Astrocyte (in vitro differentiated cells and primary cell): ENCODE results near the gene RGCC. TPM values are rescaled to one million over a fixed set of nuclear protein-coding genes. Genes with fewer than 3 reads are reported as not detected.

Experiments
- DNase-seq: peaks from one replicate; pipeline ENCODE4 v3.0.0-alpha.2; 2010; ENCODE audit warnings: low read depth
- FAIRE-seq: peaks from 2 replicates; lab custom pipeline; 2011; peaks lifted over from hg19 to GRCh38; lab: Jason Lieb, UNC
- H2AFZ ChIP-seq: 2 replicates; pipeline ENCODE4 v1.6.0; 2012; ENCODE audit warnings: low read depth, low read length, inconsistent platforms
- H3K27ac ChIP-seq: 2 replicates; pipeline ENCODE4 v1.5.1; 2011; ENCODE audit warnings: low read depth, low read length, inconsistent platforms
- H3K27me3 ChIP-seq: 2 replicates; pipeline ENCODE4 v1.6.0; 2011; ENCODE audit warnings: low read length, inconsistent platforms; ENCODE audit not compliant: insufficient read depth
- H3K36me3 ChIP-seq: 2 replicates; pipeline ENCODE4 v1.5.1; 2011; ENCODE audit warnings: low read length, inconsistent platforms; ENCODE audit not compliant: insufficient read depth
- H3K4me1 ChIP-seq: 2 replicates; pipeline ENCODE4 v1.5.1; 2011; ENCODE audit warnings: low read length, inconsistent platforms; ENCODE audit not compliant: insufficient read depth
- H3K4me2 ChIP-seq: 2 replicates; pipeline ENCODE4 v1.6.0; 2012; ENCODE audit warnings: low read length, inconsistent platforms
- H3K4me3 ChIP-seq: 2 replicates; pipeline ENCODE4 v1.5.1; 2011; ENCODE audit warnings: low read depth, mild to moderate bottlenecking, low read length, inconsistent platforms; ENCODE audit not compliant: insufficient read depth
- H3K79me2 ChIP-seq: 2 replicates; pipeline ENCODE4 v1.6.0; 2012; ENCODE audit warnings: mild to moderate bottlenecking, low read length, inconsistent platforms; ENCODE audit not compliant: insufficient read depth
- H3K9ac ChIP-seq: 2 replicates; pipeline ENCODE4 v1.6.0; 2012; ENCODE audit warnings: mild to moderate bottlenecking, low read length, inconsistent platforms
- H3K9me3 ChIP-seq: 2 replicates; pipeline ENCODE4 v1.5.1; 2012; ENCODE audit warnings: low read depth, mild to moderate bottlenecking, low read length, inconsistent platforms; ENCODE audit not compliant: insufficient read depth
- H4K20me1 ChIP-seq: 2 replicates; pipeline ENCODE4 v1.6.0; 2012; ENCODE audit warnings: low read length, inconsistent platforms; ENCODE audit not compliant: insufficient read depth
- H3K27ac Mint-ChIP-seq: one replicate; pipeline ENCODE4 v1.8.0; 2021; ENCODE audit warnings: mild to moderate bottlenecking, mixed read lengths; ENCODE audit not compliant: unreplicated experiment
- H3K27me3 Mint-ChIP-seq: one replicate; pipeline ENCODE4 v1.8.0; 2021; ENCODE audit warnings: low read depth, mixed read lengths; ENCODE audit not compliant: unreplicated experiment
- H3K36me3 Mint-ChIP-seq: one replicate; pipeline ENCODE4 v1.8.0; 2021; ENCODE audit warnings: low read depth, mixed read lengths; ENCODE audit not compliant: unreplicated experiment
- H3K4me1 Mint-ChIP-seq: one replicate; pipeline ENCODE4 v1.8.0; 2021; ENCODE audit warnings: low read depth, mixed read lengths; ENCODE audit not compliant: unreplicated experiment
- H3K4me3 Mint-ChIP-seq: one replicate; pipeline ENCODE4 v1.8.0; 2021; ENCODE audit warnings: mild to moderate bottlenecking, moderate library complexity, mixed read lengths; ENCODE audit not compliant: unreplicated experiment
- H3K9me3 Mint-ChIP-seq: one replicate; pipeline ENCODE4 v1.8.0; 2021; ENCODE audit warnings: mild to moderate bottlenecking, mixed read lengths; ENCODE audit not compliant: unreplicated experiment
- CTCF ChIP-seq: IDR thresholded peaks from 2 replicates; pipeline ENCODE4 v1.5.1; 2011; ENCODE audit warnings: low read depth, mild to moderate bottlenecking, inconsistent platforms, low read length, moderate library complexity; ENCODE audit not compliant: insufficient read depth
- EZH2 ChIP-seq: IDR thresholded peaks from 2 replicates; pipeline ENCODE4 v1.6.1; 2012; ENCODE audit warnings: mild to moderate bottlenecking, low read length, inconsistent platforms; ENCODE audit not compliant: insufficient read depth
- total RNA-seq: library from RNA; stranded (reverse); gene quantifications from 2 replicates; pipeline ENCODE4 v1.2.1, GENCODE V29; 2021

Gene RGCC
- total RNA-seq, 1 donor from 2014 or later = 1.2 TPM

- H4K20me1 ChIP-seq = no peaks in the 10 kb centered on the region
- Mint-ChIP-seq H3K4me3 (no peak overlapping the region), H3K27ac (no peak overlapping the region), H3K27me3 (peaks cover 29% of the 10 kb centered on the region), H3K36me3 (no peaks in the 10 kb centered on the region), H3K4me1 (peaks cover 6% of the 10 kb centered on the region), H3K9me3 (no peaks in the 10 kb centered on the region)
- DNase-seq (no peak), FAIRE-seq (no peak)
- H3K79me2 ChIP-seq = no peaks in the 10 kb centered on the region
- TF ChIP-seq EZH2 (no peak), CTCF (no peak)
- H3K27ac ChIP-seq = no peak overlapping the region
- no peak overlapping the region for H3K4me2 ChIP-seq
- no peaks in the 10 kb centered on the region for H3K36me3 ChIP-seq
- H3K9me3 ChIP-seq = no peaks in the 10 kb centered on the region
- H3K4me1 ChIP-seq = peaks cover 36% of the 10 kb centered on the region
- peaks cover 18% of the 10 kb centered on the region for H3K27me3 ChIP-seq
- no peak overlapping the region for H3K9ac ChIP-seq
- no peak overlapping the region for H2AFZ ChIP-seq
- H3K4me3 ChIP-seq = no peak overlapping the region
These were observed 3.6 kb downstream of the RGCC start for GRCh38 chr13:41460930-41461329.

- Mint-ChIP-seq H3K36me3 (no peaks in the 10 kb centered on the region), H3K9me3 (no peaks in the 10 kb centered on the region), H3K27ac (no peak overlapping the region), H3K4me3 (no peak overlapping the region), H3K4me1 (peaks cover 6% of the 10 kb centered on the region), H3K27me3 (peaks cover 22% of the 10 kb centered on the region)
- FAIRE-seq (no peak), DNase-seq (no peak)
- no peak for TF ChIP-seq EZH2
- TF ChIP-seq CTCF = no peak
- H3K27me3 ChIP-seq = peaks cover 11% of the 10 kb centered on the region
- no peak overlapping the region for H3K4me2 ChIP-seq
- no peaks in the 10 kb centered on the region for H3K36me3 ChIP-seq
- no peaks in the 10 kb centered on the region for H3K9me3 ChIP-seq
- no peak overlapping the region for H3K4me3 ChIP-seq
- no peak overlapping the region for H3K9ac ChIP-seq
- H4K20me1 ChIP-seq = no peaks in the 10 kb centered on the region
- H3K27ac ChIP-seq = no peak overlapping the region
- H3K79me2 ChIP-seq = no peaks in the 10 kb centered on the region
- no peak overlapping the region for H2AFZ ChIP-seq
- peaks cover 35% of the 10 kb centered on the region for H3K4me1 ChIP-seq
These were observed 4.3 kb downstream of the RGCC start for GRCh38 chr13:41461527-41462139.

GRCh38 chr13:41462427-41462826 is 5.1 kb downstream of the RGCC start:
- FAIRE-seq = no peak

More at GRCh38 chr13:41462427-41462826, 5.1 kb downstream of the RGCC start:
- no peak for TF ChIP-seq CTCF
- H2AFZ ChIP-seq = no peak overlapping the region
- Mint-ChIP-seq H3K4me1 (peaks cover 6% of the 10 kb centered on the region), H3K4me3 (no peak overlapping the region), H3K27ac (no peak overlapping the region), H3K36me3 (no peaks in the 10 kb centered on the region), H3K27me3 (peaks cover 19% of the 10 kb centered on the region), H3K9me3 (no peaks in the 10 kb centered on the region)
- peaks cover 30% of the 10 kb centered on the region for H3K4me1 ChIP-seq
- no peak overlapping the region for H3K9ac ChIP-seq
- no peak overlapping the region for H3K4me2 ChIP-seq
- no peaks in the 10 kb centered on the region for H3K36me3 ChIP-seq
- no peak for DNase-seq
- H3K9me3 ChIP-seq = no peaks in the 10 kb centered on the region
- H4K20me1 ChIP-seq = no peaks in the 10 kb centered on the region
- H3K27ac ChIP-seq = no peak overlapping the region
- peaks cover 11% of the 10 kb centered on the region for H3K27me3 ChIP-seq
- H3K79me2 ChIP-seq = no peaks in the 10 kb centered on the region
- no peak overlapping the region for H3K4me3 ChIP-seq
